Neuron (in vitro differentiated cells): ENCODE results near the gene RNF157.

Experiments used
- H2AFZ ChIP-seq: one replicate; pipeline ENCODE4 v1.6.1; 2013; ENCODE audit warnings: low read depth, mild to moderate bottlenecking, inconsistent platforms, low read length, moderate library complexity
- H3K27me3 ChIP-seq: one replicate; pipeline ENCODE4 v1.6.1; 2013; ENCODE audit warnings: low read length; ENCODE audit not compliant: insufficient read depth
- H3K36me3 ChIP-seq: one replicate; pipeline ENCODE4 v1.6.1; 2013; ENCODE audit warnings: low read length; ENCODE audit not compliant: insufficient read depth
- H3K4me1 ChIP-seq: one replicate; pipeline ENCODE4 v1.6.1; 2013; ENCODE audit warnings: low read length; ENCODE audit not compliant: insufficient read depth
- H3K4me3 ChIP-seq: 2 replicates; pipeline ENCODE4 v1.5.1; 2013; ENCODE audit warnings: mild to moderate bottlenecking, low read length, moderate library complexity
- H3K9me3 ChIP-seq: one replicate; pipeline ENCODE4 v1.6.1; 2013; ENCODE audit warnings: low read length

RNF157 gene

DNA sequence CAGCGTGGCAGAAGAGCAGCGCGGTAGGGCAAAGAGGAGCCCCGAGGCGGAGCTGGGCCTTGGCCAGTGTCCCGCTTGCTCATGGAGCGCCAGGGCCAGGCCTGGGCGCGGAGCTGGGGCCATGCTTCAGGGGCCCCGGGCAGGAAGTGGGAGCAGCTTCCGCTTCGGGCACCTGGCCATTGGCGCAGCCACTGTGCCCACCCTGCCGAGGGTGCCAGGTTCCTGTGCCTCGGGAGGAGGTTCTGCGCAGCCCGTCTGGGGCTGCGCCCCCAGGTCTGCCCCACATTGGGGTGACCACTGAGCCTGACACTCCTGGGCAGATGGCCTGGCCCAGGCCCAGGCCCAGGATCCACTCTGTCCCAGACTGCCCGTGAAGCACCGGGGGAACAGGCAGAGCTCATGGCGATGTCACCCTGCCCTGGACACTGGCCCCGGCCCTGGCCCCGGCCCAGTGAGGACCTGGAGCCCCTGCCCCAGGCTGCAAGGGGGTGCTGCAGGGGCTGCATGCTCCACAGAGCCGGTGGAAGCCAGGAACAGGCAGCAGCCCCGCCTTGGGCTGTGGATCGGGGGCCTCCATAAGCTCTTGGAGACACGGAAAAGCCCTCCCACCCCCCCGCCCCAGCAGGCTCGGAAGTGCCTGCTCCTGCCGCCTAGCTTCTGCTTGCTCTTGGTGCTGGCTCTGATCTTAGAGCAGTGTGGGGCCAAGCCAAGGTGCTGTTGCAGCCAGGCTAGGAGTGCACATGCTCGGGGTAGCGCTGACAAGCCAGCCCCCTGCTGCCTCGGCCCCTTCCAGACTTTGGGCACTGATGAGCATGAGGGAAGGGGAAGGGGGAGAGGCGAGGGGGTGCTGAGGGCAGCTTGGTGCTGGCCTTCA is 63.4 kb downstream of the RNF157 start:
- H3K4me3 ChIP-seq = no peak overlapping the region
- no peak overlapping the region for H2AFZ ChIP-seq
- H3K27me3 ChIP-seq = no peaks in the 10 kb centered on the region
- H3K9me3 ChIP-seq = no peaks in the 10 kb centered on the region
- H3K4me1 ChIP-seq = peaks cover 1% of the 10 kb centered on the region
- H3K36me3 ChIP-seq = peaks cover 2% of the 10 kb centered on the region

- Histone ChIP-seq H3K9me3 (no peaks in the 10 kb centered on the region), H3K4me3 (no peak overlapping the region), H3K36me3 (peaks cover 2% of the 10 kb centered on the region), H3K4me1 (no peaks in the 10 kb centered on the region), H2AFZ (no peak overlapping the region), H3K27me3 (no peaks in the 10 kb centered on the region)
Observed at GRCh38 chr17:76174037-76174436, 66.3 kb downstream of the RNF157 start.

GRCh38 chr17:76173474-76173873 is 66.8 kb downstream of the RNF157 start:
- no peak overlapping the region for H2AFZ ChIP-seq

GRCh38 chr17:76171706-76172105 is 68.6 kb downstream of the RNF157 start:
- H3K4me3 ChIP-seq = no peak overlapping the region
- no peaks in the 10 kb centered on the region for H3K4me1 ChIP-seq
- H3K36me3 ChIP-seq = peaks cover 16% of the 10 kb centered on the region
- no peaks in the 10 kb centered on the region for H3K9me3 ChIP-seq
- H2AFZ ChIP-seq = no peak overlapping the region
- no peaks in the 10 kb centered on the region for H3K27me3 ChIP-seq

More at GRCh38 chr17:76173474-76173873, 66.8 kb downstream of the RNF157 start:
- H3K4me1 ChIP-seq = no peaks in the 10 kb centered on the region
- no peaks in the 10 kb centered on the region for H3K9me3 ChIP-seq
- peaks cover 7% of the 10 kb centered on the region for H3K36me3 ChIP-seq
- H3K27me3 ChIP-seq = no peaks in the 10 kb centered on the region
- no peak overlapping the region for H3K4me3 ChIP-seq

DNA sequence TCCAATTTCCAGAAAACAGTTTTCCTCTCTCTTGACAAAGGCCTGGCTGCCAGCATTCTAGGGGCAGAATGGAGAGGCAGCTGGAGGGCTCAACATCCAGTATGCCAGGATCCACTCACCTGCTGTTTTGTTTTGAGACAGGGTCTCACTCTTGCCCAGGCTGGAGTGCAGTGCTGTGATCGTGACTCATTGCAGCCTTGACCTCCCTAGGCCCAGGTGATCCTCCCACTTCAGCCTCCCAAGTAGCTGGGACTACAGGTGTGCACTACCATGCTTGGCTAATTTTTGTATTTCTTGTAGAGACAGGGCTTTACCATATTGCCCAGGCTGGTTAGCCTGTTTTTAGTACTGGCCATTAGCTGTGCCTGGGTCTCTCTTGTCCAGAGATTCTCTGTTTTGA is 70.2 kb downstream of the RNF157 start:
- no peaks in the 10 kb centered on the region for H3K4me1 ChIP-seq
- no peaks in the 10 kb centered on the region for H3K9me3 ChIP-seq
- no peaks in the 10 kb centered on the region for H3K27me3 ChIP-seq
- H3K36me3 ChIP-seq = peaks cover 23% of the 10 kb centered on the region
- no peak overlapping the region for H3K4me3 ChIP-seq
- no peak overlapping the region for H2AFZ ChIP-seq

- Histone ChIP-seq H3K4me1 (peaks cover 6% of the 10 kb centered on the region), H3K4me3 (no peak overlapping the region), H3K9me3 (no peaks in the 10 kb centered on the region), H2AFZ (no peak overlapping the region), H3K27me3 (no peaks in the 10 kb centered on the region), H3K36me3 (peaks cover 32% of the 10 kb centered on the region)
Observed at GRCh38 chr17:76166906-76167305, 73.4 kb downstream of the RNF157 start.

DNA sequence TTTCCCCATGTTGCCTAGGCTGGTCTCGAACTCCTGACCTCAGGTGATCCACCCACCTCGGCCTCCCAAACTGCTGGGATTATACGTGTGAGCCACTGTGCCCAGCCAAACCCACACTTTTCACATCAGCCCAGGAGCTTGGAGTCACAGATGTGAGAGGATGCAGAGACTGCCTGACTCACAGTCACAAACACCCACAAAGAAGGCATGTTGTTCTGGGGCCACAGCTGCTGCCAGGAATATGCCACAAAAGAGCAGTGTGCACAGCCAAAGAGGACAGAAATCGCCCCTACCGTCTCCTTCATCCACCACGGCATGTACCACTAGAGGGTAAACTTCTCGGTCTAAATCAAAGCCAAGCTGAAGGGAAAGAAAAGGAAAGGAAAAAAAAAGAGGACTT is 74.1 kb downstream of the RNF157 start:
- no peaks in the 10 kb centered on the region for H3K9me3 ChIP-seq
- no peak overlapping the region for H3K4me3 ChIP-seq
- peaks cover 6% of the 10 kb centered on the region for H3K4me1 ChIP-seq
- H3K36me3 ChIP-seq = peaks cover 39% of the 10 kb centered on the region
- no peaks in the 10 kb centered on the region for H3K27me3 ChIP-seq
- no peak overlapping the region for H2AFZ ChIP-seq

GRCh38 chr17:76164331-76164730 is 76.0 kb downstream of the RNF157 start:
- Histone ChIP-seq H3K27me3 (no peaks in the 10 kb centered on the region), H3K4me1 (peaks cover 6% of the 10 kb centered on the region), H3K4me3 (no peak overlapping the region), H3K36me3 (peaks cover 43% of the 10 kb centered on the region), H3K9me3 (no peaks in the 10 kb centered on the region), H2AFZ (no peak overlapping the region)

- Histone ChIP-seq H3K4me1 (peaks cover 6% of the 10 kb centered on the region), H2AFZ (no peak overlapping the region), H3K4me3 (no peak overlapping the region), H3K36me3 (peaks cover 46% of the 10 kb centered on the region), H3K9me3 (no peaks in the 10 kb centered on the region), H3K27me3 (no peaks in the 10 kb centered on the region)
Observed at GRCh38 chr17:76163919-76164318, 76.4 kb downstream of the RNF157 start.

GRCh38 chr17:76161619-76162266 is 78.5 kb downstream of the RNF157 start:
- Histone ChIP-seq H3K4me3 (no peak overlapping the region), H3K27me3 (no peaks in the 10 kb centered on the region), H3K4me1 (peaks cover 6% of the 10 kb centered on the region), H2AFZ (no peak overlapping the region), H3K36me3 (peaks cover 52% of the 10 kb centered on the region), H3K9me3 (no peaks in the 10 kb centered on the region)

- Histone ChIP-seq H3K4me3 (no peak overlapping the region), H3K9me3 (no peaks in the 10 kb centered on the region), H3K4me1 (peaks cover 6% of the 10 kb centered on the region), H2AFZ (no peak overlapping the region), H3K36me3 (peaks cover 52% of the 10 kb centered on the region), H3K27me3 (no peaks in the 10 kb centered on the region)
Observed at GRCh38 chr17:76160896-76161528, 79.3 kb downstream of the RNF157 start.

- Histone ChIP-seq H3K9me3 (no peaks in the 10 kb centered on the region), H2AFZ (no peak overlapping the region), H3K27me3 (no peaks in the 10 kb centered on the region), H3K36me3 (peaks cover 49% of the 10 kb centered on the region), H3K4me3 (no peak overlapping the region), H3K4me1 (peaks cover under 1% of the 10 kb centered on the region)
Observed at GRCh38 chr17:76159157-76159556, 81.1 kb downstream of the RNF157 start.

DNA sequence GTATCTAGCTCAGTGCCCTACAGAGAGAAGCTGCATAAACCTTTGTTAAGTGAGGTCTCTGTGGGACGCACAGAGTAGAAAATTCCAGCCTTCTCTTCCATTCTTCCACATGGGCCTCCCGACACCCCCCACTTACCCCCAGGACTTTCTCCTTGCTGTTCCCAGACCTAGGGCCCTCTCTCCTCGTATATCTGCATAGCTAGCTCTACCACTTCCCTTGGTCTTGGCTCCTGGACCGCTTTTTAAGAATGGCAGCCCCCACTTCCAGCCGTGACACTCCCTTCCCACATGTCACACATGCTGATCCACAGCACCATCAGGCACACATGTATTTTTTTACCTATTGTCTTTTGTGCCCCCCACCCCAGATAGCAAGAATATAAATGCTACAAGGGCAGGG is 82.5 kb downstream of the RNF157 start:
- peaks cover 59% of the 10 kb centered on the region for H3K36me3 ChIP-seq
- no peaks in the 10 kb centered on the region for H3K4me1 ChIP-seq
- H3K9me3 ChIP-seq = no peaks in the 10 kb centered on the region
- H2AFZ ChIP-seq = no peak overlapping the region
- no peaks in the 10 kb centered on the region for H3K27me3 ChIP-seq
- no peak overlapping the region for H3K4me3 ChIP-seq
